Measurements from ENCODE around the gene TRIM22. TPM values are rescaled to one million over a fixed set of nuclear protein-coding genes. Genes with fewer than 3 reads are reported as not detected.
"Not testable (repeated sequence)": the region's sequence is repeated elsewhere in the genome, so short reads cannot be mapped to it uniquely, and the experiment has no call there.

Gene TRIM22
- polyA plus RNA-seq, 1 donor from 2014 or later, result 4.3 TPM

GRCh38 chr11:5690736-5691135 is 1.1 kb downstream of the TRIM22 start:
- Histone ChIP-seq H4K20me1 (ENCODE audit: insufficient read depth) (no peaks in the 10 kb centered on the region), H3K4me2 (ENCODE audit: low read length) (no peak overlapping the region), H3K79me2 (replicated peaks; ENCODE audit: insufficient read depth, low read length) (no peaks in the 10 kb centered on the region), H3K4me3 (ENCODE audit: low read length) (no peak overlapping the region), H3K27ac (ENCODE audit: low read length) (no peak overlapping the region), H3K27me3 (ENCODE audit: insufficient read depth, low read depth, low read length) (no peaks in the 10 kb centered on the region), H2AFZ (ENCODE audit: low read depth, low read length) (no peak overlapping the region), H3K9ac (ENCODE audit: low read length) (no peak overlapping the region), H3F3A (ENCODE audit: insufficient read depth, low read length, poor library complexity, severe bottlenecking) (no peaks in the 10 kb centered on the region), H3K36me3 (ENCODE audit: insufficient read depth, low read length) (no peaks in the 10 kb centered on the region), H3K9me2 (ENCODE audit: insufficient read depth, low read length) (no peaks in the 10 kb centered on the region), H3K9me3 (ENCODE audit: low read length) (no peaks in the 10 kb centered on the region)
- no peak for TF ChIP-seq EZH2 (IDR thresholded peaks at IDR 0.05; ENCODE audit: borderline replicate concordance, insufficient read depth, low read length, poor library complexity, severe bottlenecking)
- TF ChIP-seq, protein P1, sequence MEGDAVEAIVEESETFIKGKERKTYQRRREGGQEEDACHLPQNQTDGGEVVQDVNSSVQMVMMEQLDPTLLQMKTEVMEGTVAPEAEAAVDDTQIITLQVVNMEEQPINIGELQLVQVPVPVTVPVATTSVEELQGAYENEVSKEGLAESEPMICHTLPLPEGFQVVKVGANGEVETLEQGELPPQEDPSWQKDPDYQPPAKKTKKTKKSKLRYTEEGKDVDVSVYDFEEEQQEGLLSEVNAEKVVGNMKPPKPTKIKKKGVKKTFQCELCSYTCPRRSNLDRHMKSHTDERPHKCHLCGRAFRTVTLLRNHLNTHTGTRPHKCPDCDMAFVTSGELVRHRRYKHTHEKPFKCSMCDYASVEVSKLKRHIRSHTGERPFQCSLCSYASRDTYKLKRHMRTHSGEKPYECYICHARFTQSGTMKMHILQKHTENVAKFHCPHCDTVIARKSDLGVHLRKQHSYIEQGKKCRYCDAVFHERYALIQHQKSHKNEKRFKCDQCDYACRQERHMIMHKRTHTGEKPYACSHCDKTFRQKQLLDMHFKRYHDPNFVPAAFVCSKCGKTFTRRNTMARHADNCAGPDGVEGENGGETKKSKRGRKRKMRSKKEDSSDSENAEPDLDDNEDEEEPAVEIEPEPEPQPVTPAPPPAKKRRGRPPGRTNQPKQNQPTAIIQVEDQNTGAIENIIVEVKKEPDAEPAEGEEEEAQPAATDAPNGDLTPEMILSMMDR (IDR thresholded peaks at IDR 0.05; ENCODE audit: poor library complexity, severe bottlenecking), result no peak
- no peak for TF ChIP-seq MXI1 (conservative IDR thresholded peaks at IDR 0.05; ENCODE audit: poor library complexity, severe bottlenecking)
- TF ChIP-seq, protein P2, sequence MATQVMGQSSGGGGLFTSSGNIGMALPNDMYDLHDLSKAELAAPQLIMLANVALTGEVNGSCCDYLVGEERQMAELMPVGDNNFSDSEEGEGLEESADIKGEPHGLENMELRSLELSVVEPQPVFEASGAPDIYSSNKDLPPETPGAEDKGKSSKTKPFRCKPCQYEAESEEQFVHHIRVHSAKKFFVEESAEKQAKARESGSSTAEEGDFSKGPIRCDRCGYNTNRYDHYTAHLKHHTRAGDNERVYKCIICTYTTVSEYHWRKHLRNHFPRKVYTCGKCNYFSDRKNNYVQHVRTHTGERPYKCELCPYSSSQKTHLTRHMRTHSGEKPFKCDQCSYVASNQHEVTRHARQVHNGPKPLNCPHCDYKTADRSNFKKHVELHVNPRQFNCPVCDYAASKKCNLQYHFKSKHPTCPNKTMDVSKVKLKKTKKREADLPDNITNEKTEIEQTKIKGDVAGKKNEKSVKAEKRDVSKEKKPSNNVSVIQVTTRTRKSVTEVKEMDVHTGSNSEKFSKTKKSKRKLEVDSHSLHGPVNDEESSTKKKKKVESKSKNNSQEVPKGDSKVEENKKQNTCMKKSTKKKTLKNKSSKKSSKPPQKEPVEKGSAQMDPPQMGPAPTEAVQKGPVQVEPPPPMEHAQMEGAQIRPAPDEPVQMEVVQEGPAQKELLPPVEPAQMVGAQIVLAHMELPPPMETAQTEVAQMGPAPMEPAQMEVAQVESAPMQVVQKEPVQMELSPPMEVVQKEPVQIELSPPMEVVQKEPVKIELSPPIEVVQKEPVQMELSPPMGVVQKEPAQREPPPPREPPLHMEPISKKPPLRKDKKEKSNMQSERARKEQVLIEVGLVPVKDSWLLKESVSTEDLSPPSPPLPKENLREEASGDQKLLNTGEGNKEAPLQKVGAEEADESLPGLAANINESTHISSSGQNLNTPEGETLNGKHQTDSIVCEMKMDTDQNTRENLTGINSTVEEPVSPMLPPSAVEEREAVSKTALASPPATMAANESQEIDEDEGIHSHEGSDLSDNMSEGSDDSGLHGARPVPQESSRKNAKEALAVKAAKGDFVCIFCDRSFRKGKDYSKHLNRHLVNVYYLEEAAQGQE (IDR thresholded peaks at IDR 0.05; ENCODE audit: borderline replicate concordance), result no peak
- no peak for TF ChIP-seq SMC3 (conservative IDR thresholded peaks at IDR 0.05; ENCODE audit: poor library complexity)
- TF ChIP-seq POLR2AphosphoS5 (IDR thresholded peaks at IDR 0.05), result no peak
- TF ChIP-seq EP300 (conservative IDR thresholded peaks at IDR 0.05; ENCODE audit: poor library complexity, severe bottlenecking), result no peak
- no peak for TF ChIP-seq RAD21 (conservative IDR thresholded peaks at IDR 0.05)
- TF ChIP-seq TAF1 (IDR thresholded peaks at IDR 0.05; ENCODE audit: low read depth), result no peak

- not testable (repeated sequence) for H2AFZ ChIP-seq (ENCODE audit: low read depth, low read length); H3K4me3 ChIP-seq (ENCODE audit: low read length); H3K9me2 ChIP-seq (ENCODE audit: insufficient read depth, low read length); H3F3A ChIP-seq (ENCODE audit: insufficient read depth, low read length, poor library complexity, severe bottlenecking); H3K9ac ChIP-seq (ENCODE audit: low read length); H3K9me3 ChIP-seq (ENCODE audit: low read length); H4K20me1 ChIP-seq (ENCODE audit: insufficient read depth); H3K36me3 ChIP-seq (ENCODE audit: insufficient read depth, low read length); H3K27ac ChIP-seq (ENCODE audit: low read length); H3K79me2 ChIP-seq (replicated peaks; ENCODE audit: insufficient read depth, low read length); H3K4me2 ChIP-seq (ENCODE audit: low read length); H3K27me3 ChIP-seq (ENCODE audit: insufficient read depth, low read depth, low read length)
Measured at GRCh38 chr11:5691238-5691963, 1.8 kb downstream of the TRIM22 start.
